ENCODE measurements around the gene SRSF2.
A peak's percentile ranks its signal among the peaks of the same experiment; 100 is the strongest.
"Not testable (repeated sequence)": the region's sequence is repeated elsewhere in the genome, so short reads cannot be mapped to it uniquely, and the experiment has no call there.

The SRSF2 gene

GRCh38 chr17:76737082-76737675 lies at the start of gene SRSF2:
Gene SRSF2 (minus strand): TSS chr17:76737331. CDS start chr17:76737160, 171 bp downstream.
- peak; percentile 98 for DNase-seq (ENCODE audit: low spot score)

GRCh38 chr17:76784926-76785325 lies 47.8 kb upstream of the SRSF2 start:
- no peak for DNase-seq (ENCODE audit: low spot score)

- DNase-seq (ENCODE audit: low spot score) = no peak
These were observed 46.0 kb upstream of the SRSF2 start for GRCh38 chr17:76783146-76783545.

- no peak for DNase-seq (ENCODE audit: low spot score)
These were observed 44.2 kb upstream of the SRSF2 start for GRCh38 chr17:76781056-76781982.

GRCh38 chr17:76775021-76775600 lies 38.0 kb upstream of the SRSF2 start:
- DNase-seq (ENCODE audit: low spot score) = no peak

GRCh38 chr17:76772842-76773525 lies 35.9 kb upstream of the SRSF2 start:
- peak; percentile 89 for DNase-seq (ENCODE audit: low spot score)

GRCh38 chr17:76758570-76758969 lies 21.4 kb upstream of the SRSF2 start:
- no peak for DNase-seq (ENCODE audit: low spot score)

GRCh38 chr17:76757256-76757655 lies 20.1 kb upstream of the SRSF2 start:
- no peak for DNase-seq (ENCODE audit: low spot score)

- DNase-seq (ENCODE audit: low spot score) = no peak
These were observed 18.2 kb upstream of the SRSF2 start for GRCh38 chr17:76755285-76755684.

GRCh38 chr17:76753061-76753961 lies 16.2 kb upstream of the SRSF2 start:
- DNase-seq (ENCODE audit: low spot score) = no peak

- no peak for DNase-seq (ENCODE audit: low spot score)
These were observed 14.9 kb upstream of the SRSF2 start for GRCh38 chr17:76752006-76752405.

- no peak for DNase-seq (ENCODE audit: low spot score)
These were observed 14.4 kb upstream of the SRSF2 start for GRCh38 chr17:76751416-76751993.

GRCh38 chr17:76748657-76749056 lies 11.5 kb upstream of the SRSF2 start:
- no peak for DNase-seq (ENCODE audit: low spot score)

- DNase-seq (ENCODE audit: low spot score) = no peak
These were observed 10.7 kb upstream of the SRSF2 start for GRCh38 chr17:76747716-76748363.

GRCh38 chr17:76745785-76746184 lies 8.7 kb upstream of the SRSF2 start:
- DNase-seq (ENCODE audit: low spot score) = not testable (repeated sequence)

GRCh38 chr17:76744747-76745146 lies 7.6 kb upstream of the SRSF2 start:
- DNase-seq (ENCODE audit: low spot score) = no peak

- no peak for DNase-seq (ENCODE audit: low spot score)
These were observed 5.8 kb upstream of the SRSF2 start for GRCh38 chr17:76742958-76743357.

- DNase-seq (ENCODE audit: low spot score) = no peak
These were observed 3.4 kb upstream of the SRSF2 start for GRCh38 chr17:76740329-76741118.

- not testable (repeated sequence) for DNase-seq (ENCODE audit: low spot score)
These were observed 2.5 kb upstream of the SRSF2 start for GRCh38 chr17:76739568-76740115.

Measured in AG20443 (cell line).